ENCODE data around the gene TBC1D22B. TPM values are rescaled to one million over a fixed set of nuclear protein-coding genes. Genes with fewer than 3 reads are reported as not detected.

TBC1D22B gene
- total RNA-seq, 2 experiments from 2014 or later, result 8.0 to 12.3 TPM

DNA sequence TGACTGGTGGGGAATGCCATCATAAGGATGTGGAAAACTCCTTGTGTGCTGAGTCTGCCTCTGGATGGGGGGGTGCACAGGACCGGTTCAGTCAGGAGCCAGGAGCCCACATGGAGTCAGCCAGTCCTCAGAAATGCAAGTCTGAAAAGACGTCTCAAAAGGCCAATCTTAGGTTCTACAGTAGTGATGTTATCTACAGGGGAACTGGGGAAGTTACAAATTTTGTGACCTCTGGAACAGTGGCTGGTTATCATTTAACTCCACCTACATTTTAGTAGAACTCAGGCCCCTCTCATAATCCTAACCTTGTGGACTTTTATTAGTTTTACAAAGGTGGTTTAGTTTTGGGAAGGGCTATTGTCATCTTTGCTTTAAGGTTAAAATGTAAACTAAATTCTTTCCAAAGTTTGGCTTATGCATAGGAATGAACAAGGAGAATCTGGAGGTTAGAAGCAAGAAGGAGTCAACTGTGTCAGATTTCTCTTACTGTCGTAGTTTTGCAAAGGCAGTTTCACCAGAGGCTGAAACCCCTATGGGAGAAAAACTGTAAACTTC lies 13.7 kb upstream of the TBC1D22B start:
- TF ChIP-seq EZH2phosphoT487 (IDR thresholded peaks at IDR 0.05; ENCODE audit: borderline replicate concordance, low read depth, low read length), result no peak
- TF ChIP-seq, protein P1, sequence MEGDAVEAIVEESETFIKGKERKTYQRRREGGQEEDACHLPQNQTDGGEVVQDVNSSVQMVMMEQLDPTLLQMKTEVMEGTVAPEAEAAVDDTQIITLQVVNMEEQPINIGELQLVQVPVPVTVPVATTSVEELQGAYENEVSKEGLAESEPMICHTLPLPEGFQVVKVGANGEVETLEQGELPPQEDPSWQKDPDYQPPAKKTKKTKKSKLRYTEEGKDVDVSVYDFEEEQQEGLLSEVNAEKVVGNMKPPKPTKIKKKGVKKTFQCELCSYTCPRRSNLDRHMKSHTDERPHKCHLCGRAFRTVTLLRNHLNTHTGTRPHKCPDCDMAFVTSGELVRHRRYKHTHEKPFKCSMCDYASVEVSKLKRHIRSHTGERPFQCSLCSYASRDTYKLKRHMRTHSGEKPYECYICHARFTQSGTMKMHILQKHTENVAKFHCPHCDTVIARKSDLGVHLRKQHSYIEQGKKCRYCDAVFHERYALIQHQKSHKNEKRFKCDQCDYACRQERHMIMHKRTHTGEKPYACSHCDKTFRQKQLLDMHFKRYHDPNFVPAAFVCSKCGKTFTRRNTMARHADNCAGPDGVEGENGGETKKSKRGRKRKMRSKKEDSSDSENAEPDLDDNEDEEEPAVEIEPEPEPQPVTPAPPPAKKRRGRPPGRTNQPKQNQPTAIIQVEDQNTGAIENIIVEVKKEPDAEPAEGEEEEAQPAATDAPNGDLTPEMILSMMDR (conservative IDR thresholded peaks at IDR 0.05; ENCODE audit: low read length), result no peak
- no peaks in the 10 kb centered on the region for H3K4me1 ChIP-seq (ENCODE audit: insufficient read depth, low read length, poor library complexity, severe bottlenecking)
- no peak overlapping the region for H3K4me3 ChIP-seq (ENCODE audit: low read depth, low read length, poor library complexity, severe bottlenecking)
- BruUV-seq (replicated peaks), result no TSS peak
- no peaks in the 10 kb centered on the region for H3K36me3 ChIP-seq (ENCODE audit: insufficient read depth, low read length)
- no peaks in the 10 kb centered on the region for H3K79me2 ChIP-seq (ENCODE audit: insufficient read depth, low read depth, low read length)
- intact Hi-C loops (cut with micrococcal nuclease; ENCODE audit: unreplicated experiment), result no loop called here
- CTCF ChIA-PET (ENCODE audit: unreplicated experiment), result no interaction called here
- H3K4me2 ChIP-seq (ENCODE audit: low read length), result no peak overlapping the region
- POLR2A ChIA-PET, result no interaction called here
- H4K20me1 ChIP-seq (ENCODE audit: insufficient read depth, low read length), result no peaks in the 10 kb centered on the region
- no peak overlapping the region for H3K27ac ChIP-seq (ENCODE audit: low read depth, low read length, poor library complexity, severe bottlenecking)
- H2AFZ ChIP-seq (ENCODE audit: low read length), result no peak overlapping the region
- H3K9me3 ChIP-seq (ENCODE audit: low read length), result no peaks in the 10 kb centered on the region
- no peaks in the 10 kb centered on the region for H3K9me2 ChIP-seq (ENCODE audit: insufficient read depth, low read length)
- DNase-seq (ENCODE audit: low spot score), result no peak

DNA sequence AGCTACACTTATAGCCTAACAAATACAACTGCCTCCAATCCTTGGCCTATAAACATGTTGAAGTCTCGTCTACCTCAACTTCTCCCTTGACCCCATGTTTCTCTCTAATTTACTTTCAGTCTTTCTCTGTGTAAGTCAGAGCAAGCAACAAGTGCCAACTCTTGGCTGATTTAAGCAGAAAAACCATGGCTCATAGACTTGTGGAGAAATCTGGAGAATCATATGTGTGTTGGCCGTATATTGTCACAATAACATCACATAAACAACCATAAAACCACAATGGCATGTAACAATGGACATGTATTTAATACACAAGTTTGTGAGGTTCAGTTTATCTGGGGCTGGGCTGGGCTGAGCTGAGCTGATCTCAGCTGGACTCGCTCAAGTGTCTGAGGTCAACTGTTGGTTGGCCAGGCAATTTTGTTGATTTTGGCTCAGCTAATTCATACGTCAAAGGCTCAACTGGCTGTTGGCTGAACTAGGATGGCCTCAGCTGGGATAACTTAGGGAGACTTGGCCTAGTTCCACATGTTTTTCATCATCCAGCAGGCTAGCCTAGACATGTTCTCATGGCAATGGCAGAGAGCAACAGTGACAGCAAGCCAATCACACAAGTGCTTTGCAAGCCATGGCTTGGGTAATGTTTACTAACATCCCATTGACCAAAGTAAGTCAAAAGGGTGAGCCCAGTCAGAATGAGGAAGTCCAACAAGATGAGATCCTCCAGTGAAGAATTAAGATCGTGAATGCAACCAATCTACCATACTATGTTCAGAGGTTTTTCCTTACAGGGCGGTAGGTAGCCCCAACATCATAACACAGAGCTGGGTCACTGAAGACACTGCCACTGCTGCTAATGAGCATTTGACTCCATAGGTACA lies 12.9 kb upstream of the TBC1D22B start:
- Histone ChIP-seq H3K79me2 (ENCODE audit: insufficient read depth, low read depth, low read length) (no peaks in the 10 kb centered on the region), H3K4me3 (ENCODE audit: low read depth, low read length, poor library complexity, severe bottlenecking) (no peak overlapping the region), H4K20me1 (ENCODE audit: insufficient read depth, low read length) (no peaks in the 10 kb centered on the region), H3K4me1 (ENCODE audit: insufficient read depth, low read length, poor library complexity, severe bottlenecking) (no peaks in the 10 kb centered on the region), H3K36me3 (ENCODE audit: insufficient read depth, low read length) (no peaks in the 10 kb centered on the region), H3K4me2 (ENCODE audit: low read length) (no peak overlapping the region), H3K9me3 (ENCODE audit: low read length) (no peaks in the 10 kb centered on the region), H2AFZ (ENCODE audit: low read length) (no peak overlapping the region), H3K9me2 (ENCODE audit: insufficient read depth, low read length) (no peaks in the 10 kb centered on the region), H3K27ac (ENCODE audit: low read depth, low read length, poor library complexity, severe bottlenecking) (no peak overlapping the region)
- BruUV-seq (replicated peaks), result no TSS peak
- POLR2A ChIA-PET, result no interaction called here
- no peak for DNase-seq (ENCODE audit: low spot score)
- CTCF ChIA-PET (ENCODE audit: unreplicated experiment), result no interaction called here
- intact Hi-C loops (cut with micrococcal nuclease; ENCODE audit: unreplicated experiment), result no loop called here
- TF ChIP-seq, protein P1 (conservative IDR thresholded peaks at IDR 0.05; ENCODE audit: low read length), result no peak
- no peak for TF ChIP-seq EZH2phosphoT487 (IDR thresholded peaks at IDR 0.05; ENCODE audit: borderline replicate concordance, low read depth, low read length)
